22Rv1 (cell line): ENCODE data around the gene SNX8.

Experiments
- CTCF ChIP-seq: fragments of 450-650 bp; IDR thresholded peaks from 2 replicates; pipeline ENCODE4 v1.5.1; 2017; ENCODE audit warnings: mild to moderate bottlenecking
- ZFX ChIP-seq: fragments of 450-650 bp; IDR thresholded peaks from 2 replicates; pipeline ENCODE4 v1.6.1; 2017; ENCODE audit warnings: antibody characterized with exemption, borderline replicate concordance

- TF ChIP-seq CTCF (no peak), ZFX (no peak)
Observed at GRCh38 chr7:2358968-2359527, 44.8 kb upstream of the SNX8 start.
